ENCODE results near the gene NETO1.

Gene NETO1

DNA sequence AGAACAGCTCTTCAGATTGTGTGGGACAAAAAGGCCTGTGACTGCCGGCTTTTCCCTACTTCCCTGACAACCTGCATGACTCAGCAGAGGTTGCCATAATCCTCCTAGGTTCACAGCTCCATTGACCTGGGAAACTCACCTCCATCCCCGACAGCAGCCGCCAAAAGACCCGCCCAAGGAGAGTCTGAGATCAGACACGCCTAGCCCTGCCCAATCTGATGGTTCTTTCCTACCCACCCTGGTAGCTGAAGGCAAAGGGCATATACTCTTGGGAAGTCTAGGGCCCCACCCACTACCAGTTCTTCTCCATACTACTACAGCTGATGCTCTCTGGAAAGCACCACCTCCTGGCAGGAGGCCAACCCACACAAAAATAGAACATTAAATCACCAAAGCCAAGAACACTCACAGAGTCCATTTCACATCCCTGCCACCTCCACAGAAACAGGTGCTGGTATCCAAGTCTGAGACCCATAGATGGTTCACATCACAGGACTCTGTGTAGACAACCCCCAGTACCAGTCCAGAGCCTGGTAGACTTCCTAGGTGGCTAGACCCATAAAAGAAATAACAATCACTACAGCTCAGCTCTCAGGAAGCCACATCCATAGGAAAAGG, 140.6 kb downstream of the NETO1 start:
- DNase-seq = no peak

DNA sequence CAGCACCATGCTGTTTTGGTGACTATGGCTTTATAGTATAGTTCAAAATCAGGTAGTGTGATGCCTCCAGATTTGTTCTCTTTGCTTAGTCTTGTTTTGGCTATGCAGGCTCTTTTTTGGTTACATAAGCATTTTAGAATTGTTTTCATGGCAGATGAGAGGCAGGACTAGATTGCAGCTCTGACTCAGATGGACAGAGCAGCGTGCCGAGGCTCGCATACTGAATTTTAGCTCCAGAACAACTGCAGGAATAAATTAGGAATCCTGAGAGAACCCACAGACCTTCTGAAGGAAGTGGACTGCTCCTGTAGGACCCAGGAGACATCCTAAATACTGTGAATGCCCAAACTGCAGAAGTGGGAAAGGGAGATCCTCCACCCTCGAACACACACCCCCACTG, 141.6 kb downstream of the NETO1 start:
- DNase-seq = no peak

DNA sequence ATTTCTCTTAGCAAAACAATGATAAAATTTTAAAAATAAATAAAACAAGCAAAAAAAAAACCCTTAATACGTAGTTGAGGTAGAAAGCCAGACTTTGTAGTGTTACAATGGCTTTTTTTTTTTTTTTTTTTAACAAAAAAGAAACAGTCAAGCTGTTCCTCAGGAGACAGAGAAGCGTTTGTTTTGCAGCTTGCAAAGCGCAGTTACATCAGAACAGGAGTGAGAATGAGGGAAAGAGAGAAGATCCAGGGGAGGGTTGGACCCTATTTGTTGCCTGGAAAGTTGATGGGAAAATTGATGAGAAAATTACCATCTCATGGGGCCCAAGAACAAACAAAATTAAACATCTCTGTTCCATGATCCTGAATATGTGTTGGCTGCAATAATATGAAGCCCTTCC, 146.5 kb downstream of the NETO1 start:
- no peak for DNase-seq

DNA sequence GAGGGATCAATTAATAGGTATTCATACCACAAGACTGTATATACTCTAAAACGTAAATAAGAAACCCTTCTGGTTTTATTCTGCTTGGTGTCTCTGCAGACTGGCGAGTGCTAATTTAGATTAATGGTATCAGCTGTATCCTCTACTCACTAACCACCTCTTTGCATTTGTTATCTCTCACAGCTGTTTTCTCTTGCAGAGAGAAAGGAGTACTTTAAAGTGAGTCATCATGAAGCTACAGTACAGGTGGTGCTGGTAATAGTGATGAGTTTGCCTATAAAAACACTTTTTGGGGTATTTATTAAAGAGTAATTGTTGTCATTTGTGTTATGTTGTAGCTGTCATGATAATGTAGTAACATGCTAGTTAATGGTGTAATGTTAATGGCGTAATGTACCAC, 147.7 kb downstream of the NETO1 start:
- DNase-seq = no peak

DNA sequence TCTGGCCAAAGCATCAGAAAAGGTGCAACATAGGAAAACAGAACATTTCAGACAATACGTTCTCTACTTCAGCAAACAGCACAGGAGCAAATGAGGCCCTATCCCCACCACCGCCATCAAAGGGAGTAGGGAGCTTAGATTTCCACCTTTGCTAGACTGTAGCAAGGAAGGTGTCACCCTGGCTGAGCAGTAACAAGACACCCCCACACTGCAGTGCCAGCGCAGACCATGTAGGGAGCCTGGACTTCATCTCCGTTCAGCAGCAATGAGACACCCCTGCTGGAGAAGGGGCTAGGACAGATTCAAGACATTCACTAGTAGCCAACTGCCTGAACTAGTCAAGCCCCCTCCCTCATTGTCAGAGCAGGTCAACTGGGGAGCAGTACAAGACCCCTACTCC, 163.6 kb downstream of the NETO1 start:
- no peak for DNase-seq

DNA sequence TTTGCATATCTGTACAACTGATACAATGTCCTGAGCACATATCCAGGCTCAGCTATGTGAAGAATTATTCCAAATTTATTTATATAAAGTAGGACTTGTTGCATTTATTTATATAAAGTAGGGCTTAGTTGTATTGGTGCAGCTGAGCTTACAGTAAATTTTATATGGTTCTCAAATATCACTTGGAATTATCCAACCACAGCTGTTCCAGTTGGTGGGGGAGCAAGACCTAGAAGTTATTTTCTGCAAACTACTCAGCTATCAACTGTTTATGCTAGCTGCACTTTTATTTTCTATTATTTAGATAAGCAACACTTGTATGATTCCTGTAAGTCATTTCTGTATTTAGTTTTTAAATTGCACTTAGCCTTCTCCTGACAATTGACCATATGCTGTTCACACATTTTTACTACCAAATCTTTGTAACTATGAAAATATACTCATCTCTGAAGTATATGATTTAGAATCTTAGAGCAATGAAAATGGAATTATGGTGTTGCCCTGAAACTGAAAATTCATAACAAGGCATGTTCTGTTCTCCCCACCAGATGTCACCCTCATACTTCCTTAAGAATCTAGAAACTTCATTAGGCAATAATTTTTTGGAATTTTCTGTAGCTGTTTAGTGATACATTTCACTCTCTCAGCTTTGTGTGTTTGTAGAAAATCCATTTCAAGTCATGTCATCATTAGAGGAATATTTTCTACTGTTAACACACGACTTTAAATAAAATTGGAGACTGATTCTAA, 166.7 kb downstream of the NETO1 start:
- DNase-seq = no peak

DNA sequence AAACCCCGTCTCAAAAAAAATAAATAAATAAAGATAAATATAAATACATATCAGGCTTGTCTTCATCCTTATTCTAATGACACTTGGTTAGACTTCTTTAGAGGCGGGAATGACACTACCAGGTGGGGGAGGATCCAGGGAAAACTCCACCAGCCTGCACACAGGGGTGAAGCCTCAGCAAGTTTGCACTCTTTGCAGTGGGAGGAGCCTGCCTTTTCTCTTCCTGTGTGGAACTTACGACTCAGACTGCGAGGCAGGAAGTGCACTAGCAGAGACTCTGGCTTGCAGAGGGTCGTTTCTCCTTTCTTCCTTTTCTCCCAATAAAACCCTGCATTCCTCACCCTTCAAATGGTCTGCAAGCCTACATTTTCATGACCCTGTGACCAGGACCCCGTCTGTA, 170.1 kb downstream of the NETO1 start:
- no peak for DNase-seq

DNA sequence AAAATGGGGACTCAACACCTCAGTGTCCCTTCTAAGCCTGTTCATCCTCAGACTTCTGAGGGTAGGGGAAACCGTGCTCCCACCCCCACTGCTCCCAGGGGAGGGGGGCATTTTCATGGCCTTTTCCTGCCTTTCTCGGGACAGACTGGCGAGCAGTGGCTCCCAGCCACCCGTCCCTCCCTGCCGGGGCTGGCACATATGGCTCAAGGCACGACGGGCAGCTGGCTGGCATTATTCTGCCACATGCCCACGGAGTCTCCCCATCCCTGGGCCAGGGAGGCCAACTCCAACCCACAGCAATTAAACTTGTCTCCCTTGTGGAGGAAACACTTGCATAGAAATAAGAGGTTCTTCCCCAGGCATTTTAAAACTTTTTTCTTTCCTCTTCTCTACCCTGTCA, 175.2 kb downstream of the NETO1 start:
- DNase-seq = no peak
